Left ventricle myocardium inferior (tissue), 1 donor: Measurements from ENCODE around the gene ZNG1F. TPM values are rescaled to one million over a fixed set of nuclear protein-coding genes. Genes with fewer than 3 reads are reported as not detected.
"Not testable (repeated sequence)": the region's sequence is repeated elsewhere in the genome, so short reads cannot be mapped to it uniquely, and the experiment has no call there.

Experiments
- DNase-seq: peaks from one replicate; pipeline ENCODE4 v3.0.0-alpha.2; 2020
- H3K27ac ChIP-seq: fragments of 200-600 bp; replicated peaks from 2 replicates; pipeline ENCODE4 v1.8.0; 2021
- H3K27me3 ChIP-seq: fragments of 200-600 bp; 2 replicates; pipeline ENCODE4 v1.8.0; 2021; ENCODE audit warnings: low read depth
- H3K36me3 ChIP-seq: fragments of 200-600 bp; 2 replicates; pipeline ENCODE4 v1.8.0; 2021
- H3K4me1 ChIP-seq: fragments of 200-600 bp; 2 replicates; pipeline ENCODE4 v1.8.0; 2021
- H3K4me3 ChIP-seq: fragments of 200-600 bp; 2 replicates; pipeline ENCODE4 v1.8.0; 2021; ENCODE audit warnings: mild to moderate bottlenecking, moderate library complexity
- H3K9me3 ChIP-seq: fragments of 200-600 bp; replicated peaks from 2 replicates; pipeline ENCODE4 v1.8.0; 2021
- intact Hi-C: fragments of 100-400 bp; cut with micrococcal nuclease; formaldehyde crosslinking; loops from one replicate; pipeline ENCODE4 v1.11.0; 2022
- microRNA-seq: library from miRNA; unstranded; fragments of <30 nt; microRNA quantifications from one replicate; pipeline ENCODE4 v1.2.0, GENCODE V29; 2020
- total RNA-seq: library from RNA; stranded (reverse); fragmentation: NEBNext Ultra II Directional; extraction: Animal tissue kit (Norgen Biotek cat#: 25700); gene quantifications from one replicate; pipeline ENCODE4 v1.2.1, GENCODE V29; 2021
- TF ChIP-seq, protein P1 (sequence below): fragments of 200-600 bp; IDR thresholded peaks from 2 replicates; pipeline ENCODE4 v1.8.0; 2021; ENCODE audit warnings: antibody characterized with exemption, mild to moderate bottlenecking, borderline replicate concordance
- donor health status: DM: no; HTN: yes; CAD: no; lungs with severe emphysema.

Gene ZNG1F
- total RNA-seq, 1 donor from 2014 or later = 1.9 TPM

DNA sequence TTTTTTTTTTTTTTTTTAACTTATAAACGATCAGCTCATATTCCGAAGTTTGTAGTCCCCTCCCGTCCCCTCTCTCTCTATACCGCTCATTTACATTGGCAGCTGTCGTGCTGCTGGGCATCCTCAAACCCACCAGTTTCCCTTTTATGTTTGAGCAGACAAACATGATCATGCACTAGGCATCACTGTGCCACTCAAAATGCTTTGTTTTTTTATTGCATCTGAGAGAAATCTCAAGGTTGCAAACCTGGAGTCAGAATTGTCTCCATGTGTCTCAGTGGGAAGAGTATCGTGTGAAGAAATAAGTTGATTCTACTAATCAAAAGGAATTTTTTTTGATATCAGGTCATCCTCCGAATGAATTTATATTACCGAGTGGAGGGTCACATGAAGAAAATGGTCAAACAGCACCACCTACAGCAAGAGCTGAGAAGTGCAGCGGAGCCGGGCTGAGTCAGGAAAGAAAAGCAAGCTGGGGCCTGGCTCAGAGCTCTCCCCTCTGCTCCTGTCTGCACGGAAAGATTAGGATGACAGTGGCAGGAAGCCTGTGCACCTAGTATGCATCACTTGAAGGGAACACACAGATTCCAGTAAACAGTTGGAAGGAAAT is 100.6 kb downstream of the ZNG1F start:
- intact Hi-C loops, H3K4me1 ChIP-seq, H3K27ac ChIP-seq, DNase-seq, H3K4me3 ChIP-seq, H3K36me3 ChIP-seq, H3K9me3 ChIP-seq: not testable (repeated sequence)
- peaks cover 19% of the 10 kb centered on the region for H3K27me3 ChIP-seq
- TF ChIP-seq, protein P1, sequence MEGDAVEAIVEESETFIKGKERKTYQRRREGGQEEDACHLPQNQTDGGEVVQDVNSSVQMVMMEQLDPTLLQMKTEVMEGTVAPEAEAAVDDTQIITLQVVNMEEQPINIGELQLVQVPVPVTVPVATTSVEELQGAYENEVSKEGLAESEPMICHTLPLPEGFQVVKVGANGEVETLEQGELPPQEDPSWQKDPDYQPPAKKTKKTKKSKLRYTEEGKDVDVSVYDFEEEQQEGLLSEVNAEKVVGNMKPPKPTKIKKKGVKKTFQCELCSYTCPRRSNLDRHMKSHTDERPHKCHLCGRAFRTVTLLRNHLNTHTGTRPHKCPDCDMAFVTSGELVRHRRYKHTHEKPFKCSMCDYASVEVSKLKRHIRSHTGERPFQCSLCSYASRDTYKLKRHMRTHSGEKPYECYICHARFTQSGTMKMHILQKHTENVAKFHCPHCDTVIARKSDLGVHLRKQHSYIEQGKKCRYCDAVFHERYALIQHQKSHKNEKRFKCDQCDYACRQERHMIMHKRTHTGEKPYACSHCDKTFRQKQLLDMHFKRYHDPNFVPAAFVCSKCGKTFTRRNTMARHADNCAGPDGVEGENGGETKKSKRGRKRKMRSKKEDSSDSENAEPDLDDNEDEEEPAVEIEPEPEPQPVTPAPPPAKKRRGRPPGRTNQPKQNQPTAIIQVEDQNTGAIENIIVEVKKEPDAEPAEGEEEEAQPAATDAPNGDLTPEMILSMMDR = peak; percentile 65

GRCh38 chr9:41087929-41088328 is 101.2 kb downstream of the ZNG1F start:
- H3K36me3 ChIP-seq, intact Hi-C loops, H3K27ac ChIP-seq, H3K9me3 ChIP-seq, DNase-seq, H3K4me1 ChIP-seq, H3K4me3 ChIP-seq: not testable (repeated sequence)
- peaks cover 19% of the 10 kb centered on the region for H3K27me3 ChIP-seq

- H3K27ac ChIP-seq, intact Hi-C loops, H3K36me3 ChIP-seq, H3K4me3 ChIP-seq, H3K4me1 ChIP-seq, H3K9me3 ChIP-seq, DNase-seq: not testable (repeated sequence)
- peaks cover 19% of the 10 kb centered on the region for H3K27me3 ChIP-seq
These were observed 101.8 kb downstream of the ZNG1F start for GRCh38 chr9:41087157-41087780.

DNA sequence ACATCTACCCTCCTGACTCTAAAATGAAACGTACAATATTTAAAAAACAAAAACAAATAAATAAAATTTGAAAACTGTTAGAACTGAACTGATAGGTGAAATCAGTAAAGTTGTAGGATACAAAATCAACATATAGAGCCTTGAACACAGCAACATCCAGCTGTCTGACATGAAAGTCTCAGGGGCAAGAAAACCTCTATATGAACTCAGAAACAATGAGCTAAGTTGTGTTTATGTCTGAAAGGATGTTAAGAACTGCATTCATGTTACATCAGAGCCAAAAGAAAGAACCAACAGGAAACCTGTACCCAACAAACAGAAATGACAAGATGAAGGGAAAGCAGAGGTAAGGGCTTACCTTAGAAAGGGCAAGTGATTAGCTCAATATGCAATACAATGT is 102.4 kb downstream of the ZNG1F start:
- H3K9me3 ChIP-seq, H3K27ac ChIP-seq, DNase-seq, H3K4me1 ChIP-seq, intact Hi-C loops, H3K36me3 ChIP-seq, H3K4me3 ChIP-seq: not testable (repeated sequence)
- peaks cover 19% of the 10 kb centered on the region for H3K27me3 ChIP-seq

GRCh38 chr9:41086215-41086614 is 102.9 kb downstream of the ZNG1F start:
- H3K4me3 ChIP-seq, DNase-seq, H3K27ac ChIP-seq, H3K36me3 ChIP-seq, H3K9me3 ChIP-seq, H3K4me1 ChIP-seq, intact Hi-C loops: not testable (repeated sequence)
- H3K27me3 ChIP-seq = peaks cover 19% of the 10 kb centered on the region

GRCh38 chr9:41082358-41082757 is 106.8 kb downstream of the ZNG1F start:
- intact Hi-C loops, H3K9me3 ChIP-seq, H3K4me3 ChIP-seq, H3K36me3 ChIP-seq, H3K4me1 ChIP-seq, H3K27ac ChIP-seq, DNase-seq: not testable (repeated sequence)
- H3K27me3 ChIP-seq = peaks cover 24% of the 10 kb centered on the region

Small RNA genes within 50 kb of the gene (microRNA-seq; reads per million reads assigned to microRNA genes)
- gene MIR4477A = not detected

Other genes starting within 250 kb of the ZNG1F start
- gene FOXD4L6, start 60.6 kb downstream of the ZNG1F start, total RNA-seq = not detected